Activated effector memory CD4-positive, alpha-beta T cell treated with anti-CD3 and anti-CD28 coated beads, Interleukin-2, amount 50 U/mL, for 16 hours (primary cell): Measurements from ENCODE around the gene IRAG1.

Experiments
- DNase-seq: peaks from one replicate; pipeline ENCODE4 v3.0.0-alpha.2; 2020

The IRAG1 gene

DNA sequence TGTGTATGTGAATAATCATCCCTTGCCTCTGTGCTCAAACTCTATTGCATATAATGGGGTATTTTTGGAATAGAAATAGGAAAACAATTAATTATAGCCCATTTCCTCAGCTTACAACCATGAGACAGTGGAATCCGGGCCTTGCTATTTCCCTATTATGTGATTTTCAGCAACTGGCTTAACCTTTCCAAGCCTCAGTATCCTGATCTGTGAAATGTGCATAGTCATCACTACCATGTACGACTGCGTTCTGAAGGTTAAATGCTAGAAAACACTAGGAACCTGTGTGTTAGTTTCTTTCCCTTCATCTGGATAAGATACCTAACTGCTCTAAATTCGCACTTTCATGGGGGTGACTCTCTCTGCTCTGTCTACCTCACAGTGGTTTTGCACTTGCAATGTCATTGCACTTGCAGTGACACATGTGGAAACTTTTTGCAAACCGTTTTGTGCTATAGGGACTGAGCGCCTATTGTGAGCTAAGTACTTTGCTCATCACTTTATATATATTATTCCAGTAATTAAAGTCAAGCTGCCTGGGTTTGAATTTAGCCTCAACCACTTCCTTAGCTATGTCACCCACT is 48.3 kb downstream of the IRAG1 start:
- DNase-seq, result no peak
